Naive thymus-derived CD8-positive, alpha-beta T cell (primary cell): Measurements from ENCODE around the gene SLCO2A1. TPM values are rescaled to one million over a fixed set of nuclear protein-coding genes. Genes with fewer than 3 reads are reported as not detected.
A peak's percentile ranks its signal among the peaks of the same experiment; 100 is the strongest.

ENCODE experiments used
- ATAC-seq, 2 donors: fragments of 150-1000 bp; cut with Tn5 transposase in 1 of 2; sonication (Bioruptor Pico), chemical (Tn5 transposase) in 1 of 2; 1 replicate in 1 of 2; 2 replicates in 1 of 2; pipeline ENCODE4 v1.10.0; 2021; ENCODE audit warnings: mild to moderate bottlenecking in 2 of 2, moderate library complexity in 2 of 2
- POLR2A ChIA-PET: fragments of 350-600 bp; sonication (Branson Sonifier 250); formaldehyde crosslinking; loops from one replicate; lab custom pipeline; 2021; ENCODE audit warnings: antibody characterized with exemption; lab: Charles Lee
- DNase-seq, 10 donors: peaks; one replicate each; pipeline versions ENCODE4 v3.0.0 to v3.0.0-alpha.2; 2020 to 2022
- H3K27ac Mint-ChIP-seq, 10 donors: one replicate each; pipeline ENCODE4 v1.8.0; 2020 to 2022; ENCODE audit warnings: mild to moderate bottlenecking in 10 of 10, mixed read lengths in 10 of 10, moderate library complexity in 4 of 10, inconsistent platforms in 1 of 10
- H3K27me3 Mint-ChIP-seq, 5 donors: one replicate each; pipeline ENCODE4 v1.8.0; 2021 to 2022; ENCODE audit warnings: mixed read lengths in 5 of 5
- H3K36me3 Mint-ChIP-seq, 3 donors: one replicate each; pipeline ENCODE4 v1.8.0; 2020 to 2022; ENCODE audit warnings: mixed read lengths in 3 of 3, mild to moderate bottlenecking in 2 of 3, inconsistent platforms in 1 of 3
- H3K4me1 Mint-ChIP-seq, 4 donors: one replicate each; pipeline ENCODE4 v1.8.0; 2021 to 2022; ENCODE audit warnings: mixed read lengths in 4 of 4
- H3K4me3 Mint-ChIP-seq, 10 donors: one replicate each; pipeline ENCODE4 v1.8.0; 2020 to 2022; ENCODE audit warnings: mild to moderate bottlenecking in 10 of 10, mixed read lengths in 10 of 10, moderate library complexity in 6 of 10, inconsistent platforms in 1 of 10
- H3K9me3 Mint-ChIP-seq, 9 donors: one replicate each; pipeline ENCODE4 v1.8.0; 2020 to 2022; ENCODE audit warnings: mixed read lengths in 9 of 9, mild to moderate bottlenecking in 3 of 9, inconsistent platforms in 1 of 9, moderate library complexity in 1 of 9
- polyA plus RNA-seq, 3 donors: library from polyadenylated mRNA; unstranded; fragments of 300-500 nt; fragmentation: Illumina TruSeq; gene quantifications; one replicate each; pipeline ENCODE4 v1.2.3, GENCODE V29; 2021
- total RNA-seq, 8 experiments: library from RNA in 2 of 8; stranded (reverse) in 2 of 8; gene quantifications; one replicate each; pipeline ENCODE4 v1.2.3 and lab custom pipeline; 2021 to 2026

SLCO2A1 gene
- total and polyA plus RNA-seq, 5 experiments from 2014 or later, result not detected

- Mint-ChIP-seq H3K27me3 (peaks cover 6 to 19% (median 10%) of the 10 kb centered on the region in 5 donors), H3K9me3 (peaks cover 0 to 10% (median 2%) of the 10 kb centered on the region in 9 donors), H3K4me1 (no peaks in the 10 kb centered on the region), H3K27ac (no peak overlapping the region), H3K4me3 (no peak overlapping the region), H3K36me3 (peaks cover 0 to 8% (median 0%) of the 10 kb centered on the region in 3 donors)
- DNase-seq (no peak), ATAC-seq (no peak)
- POLR2A ChIA-PET, result no interaction called here
Measured at GRCh38 chr3:134001251-134001650, 28.5 kb downstream of the SLCO2A1 start.

GRCh38 chr3:133999891-134000685 is 29.6 kb downstream of the SLCO2A1 start:
- POLR2A ChIA-PET, result no interaction called here
- Mint-ChIP-seq H3K4me1 (no peaks in the 10 kb centered on the region), H3K9me3 (peaks cover 0 to 8% (median under 1%) of the 10 kb centered on the region in 9 donors), H3K27ac (no peak overlapping the region), H3K27me3 (peaks cover 6 to 19% (median 10%) of the 10 kb centered on the region in 5 donors), H3K36me3 (peaks cover 0 to 6% (median 0%) of the 10 kb centered on the region in 3 donors), H3K4me3 (no peak overlapping the region)
- no peak for ATAC-seq
- no peak for DNase-seq

DNA sequence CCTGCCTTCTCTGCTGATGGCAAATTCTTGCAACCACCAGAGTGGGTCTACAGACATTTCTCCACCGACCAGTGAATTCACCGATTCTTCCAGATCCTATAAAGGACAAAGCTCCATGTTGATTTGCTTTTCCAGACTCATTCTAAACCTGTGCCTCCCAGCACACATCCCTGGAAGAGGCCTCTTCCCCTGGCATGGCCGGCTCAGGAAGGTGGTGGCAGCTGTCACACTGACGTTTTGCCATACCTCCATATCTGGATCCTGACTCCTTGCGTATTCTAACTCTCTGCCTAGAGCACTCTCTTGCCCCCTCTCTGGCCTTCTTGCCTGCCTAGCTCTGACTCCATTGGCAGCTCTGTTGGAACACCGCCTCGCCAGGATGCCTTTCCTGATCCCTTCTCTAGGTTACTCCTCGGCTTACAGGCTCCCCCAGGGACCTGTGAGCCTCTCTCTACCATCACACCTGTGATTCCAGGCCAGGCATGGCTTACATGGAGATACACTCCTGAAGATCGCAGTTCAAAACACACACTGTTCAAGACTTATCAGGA is 31.0 kb downstream of the SLCO2A1 start:
- Mint-ChIP-seq H3K27ac (peak overlapping the region in 1 of 10 donors; percentile 1), H3K4me1 (peaks cover 0 to 3% (median 0%) of the 10 kb centered on the region in 4 donors), H3K4me3 (no peak overlapping the region), H3K27me3 (peaks cover 8 to 22% (median 14%) of the 10 kb centered on the region in 5 donors), H3K9me3 (peaks cover 0 to 3% (median 0%) of the 10 kb centered on the region in 9 donors), H3K36me3 (no peaks in the 10 kb centered on the region)
- no peak for DNase-seq
- no peak for ATAC-seq
- POLR2A ChIA-PET, result no interaction called here

DNA sequence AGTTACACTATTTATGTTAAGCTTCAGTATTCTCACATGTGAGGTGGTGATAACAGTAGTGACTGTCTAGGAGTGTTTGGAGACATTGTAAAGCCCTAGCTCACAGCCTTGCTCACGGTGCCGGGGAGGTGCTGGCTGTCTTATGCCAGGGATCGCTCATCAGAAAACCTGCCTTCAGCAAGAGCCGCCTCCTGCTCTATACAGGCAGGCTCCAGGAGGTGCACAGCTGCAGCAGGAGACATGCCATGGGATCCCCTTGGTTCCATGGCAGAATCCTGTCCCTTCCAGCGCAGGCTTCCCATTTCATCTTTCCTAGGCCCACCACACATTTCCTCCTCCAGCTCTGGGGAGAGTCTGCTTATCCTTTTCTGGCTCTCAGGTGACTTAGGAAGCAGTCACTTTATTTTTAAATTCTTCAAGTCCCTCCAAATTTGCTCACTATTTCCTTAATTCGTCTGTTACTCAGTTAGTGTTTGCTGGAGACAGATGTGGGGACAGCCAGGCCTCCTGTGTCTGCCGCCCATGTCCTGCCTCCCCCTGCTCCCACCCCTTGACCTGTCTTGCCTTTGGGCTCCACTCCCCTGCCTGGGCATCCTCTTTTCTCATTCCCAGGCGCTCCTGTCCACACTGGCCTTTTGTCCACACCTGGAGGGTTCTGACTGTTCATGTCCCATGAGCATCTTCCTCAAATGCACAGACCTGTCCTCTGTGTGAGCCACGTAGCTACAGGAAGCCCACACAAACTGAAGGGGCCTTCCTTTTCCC is 31.7 kb downstream of the SLCO2A1 start:
- Mint-ChIP-seq H3K27me3 (peaks cover 8 to 22% (median 14%) of the 10 kb centered on the region in 5 donors), H3K4me1 (peaks cover 0 to 3% (median 0%) of the 10 kb centered on the region in 4 donors), H3K36me3 (no peaks in the 10 kb centered on the region), H3K4me3 (no peak overlapping the region), H3K9me3 (no peaks in the 10 kb centered on the region), H3K27ac (peak overlapping the region in 1 of 10 donors; percentile 74)
- no peak for ATAC-seq
- no peak for DNase-seq
- POLR2A ChIA-PET, result no interaction called here

DNA sequence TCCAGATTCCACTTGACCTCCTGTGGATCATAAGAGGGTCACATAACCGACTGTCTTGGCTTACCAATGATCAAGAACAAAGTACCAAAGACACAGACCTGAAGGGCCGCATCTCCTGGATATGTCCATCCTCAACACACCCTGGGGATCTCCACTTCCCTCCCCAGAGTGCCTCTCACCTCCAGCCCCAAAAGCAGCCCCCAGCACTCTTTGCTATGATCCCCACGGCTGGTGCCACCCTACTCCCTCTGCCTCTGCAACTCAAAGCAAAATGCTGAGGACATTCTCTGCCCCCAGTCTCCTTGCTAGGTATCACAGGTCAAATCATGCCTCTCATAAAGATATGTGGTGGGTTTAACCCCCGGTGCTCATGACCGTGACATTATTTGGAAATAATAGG is 32.7 kb downstream of the SLCO2A1 start:
- H3K4me3 Mint-ChIP-seq, result no peak overlapping the region
- no peak for DNase-seq
- peaks cover 0 to 3% (median 0%) of the 10 kb centered on the region in 4 donors for H3K4me1 Mint-ChIP-seq
- no peaks in the 10 kb centered on the region for H3K9me3 Mint-ChIP-seq
- no peak for ATAC-seq
- H3K27me3 Mint-ChIP-seq, result peaks cover 8 to 22% (median 14%) of the 10 kb centered on the region in 5 donors
- H3K27ac Mint-ChIP-seq, result no peak overlapping the region
- POLR2A ChIA-PET, result no interaction called here
- H3K36me3 Mint-ChIP-seq, result no peaks in the 10 kb centered on the region

DNA sequence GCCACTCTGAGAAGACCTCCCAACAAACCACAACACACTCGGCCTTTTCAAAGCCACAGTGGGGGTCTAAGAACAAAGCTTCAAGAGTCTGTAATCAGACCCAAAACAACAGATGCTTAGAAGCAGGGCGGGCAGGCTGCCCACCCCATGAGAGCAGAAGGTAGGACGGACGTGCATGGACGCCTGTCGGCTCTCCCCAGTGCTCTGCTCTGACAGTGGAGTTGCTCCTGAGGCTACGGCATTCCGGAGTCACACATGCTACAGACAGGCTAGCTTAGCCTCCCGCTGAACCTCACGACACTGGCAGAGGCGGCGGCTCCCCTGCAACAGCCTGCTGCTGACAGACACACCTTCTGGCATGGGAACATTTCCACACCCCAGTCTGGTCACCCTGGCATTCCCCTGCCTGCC is 33.5 kb downstream of the SLCO2A1 start:
- H3K27me3 Mint-ChIP-seq, result peaks cover 8 to 22% (median 14%) of the 10 kb centered on the region in 5 donors
- H3K9me3 Mint-ChIP-seq, result no peaks in the 10 kb centered on the region
- H3K4me3 Mint-ChIP-seq, result no peak overlapping the region
- no peak overlapping the region for H3K27ac Mint-ChIP-seq
- no peak for DNase-seq
- no peaks in the 10 kb centered on the region for H3K36me3 Mint-ChIP-seq
- POLR2A ChIA-PET, result no interaction called here
- peaks cover 0 to 3% (median 0%) of the 10 kb centered on the region in 4 donors for H3K4me1 Mint-ChIP-seq
- ATAC-seq, result no peak

DNA sequence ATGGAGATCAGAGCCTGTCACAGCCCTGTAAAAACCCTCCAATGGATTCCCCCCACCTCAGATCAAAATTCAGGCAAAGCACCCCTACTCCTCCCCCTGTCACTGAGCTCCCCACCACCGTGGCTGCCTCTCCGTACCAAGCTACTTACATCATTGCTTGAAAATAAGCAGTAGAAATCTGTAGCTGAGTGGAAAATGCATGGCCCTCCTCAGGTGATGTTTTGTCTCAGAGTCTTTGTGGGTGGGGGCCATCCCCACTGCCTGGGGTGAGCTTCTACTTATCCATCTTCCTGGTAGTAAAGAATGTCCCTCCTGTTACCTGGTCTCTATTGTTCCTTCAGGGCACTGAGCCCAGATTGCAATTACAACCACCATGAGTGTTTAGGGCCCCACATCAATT is 34.5 kb downstream of the SLCO2A1 start:
- H3K27me3 Mint-ChIP-seq, result peaks cover 8 to 22% (median 14%) of the 10 kb centered on the region in 5 donors
- H3K4me1 Mint-ChIP-seq, result peaks cover 0 to 3% (median 0%) of the 10 kb centered on the region in 4 donors
- DNase-seq, result no peak
- no peaks in the 10 kb centered on the region for H3K36me3 Mint-ChIP-seq
- POLR2A ChIA-PET, result no interaction called here
- H3K27ac Mint-ChIP-seq, result no peak overlapping the region
- no peak overlapping the region for H3K4me3 Mint-ChIP-seq
- H3K9me3 Mint-ChIP-seq, result no peaks in the 10 kb centered on the region
- ATAC-seq, result no peak

- POLR2A ChIA-PET, result no interaction called here
Measured at GRCh38 chr3:133994166-133994890, 35.4 kb downstream of the SLCO2A1 start.

GRCh38 chr3:133992951-133993620 is 36.6 kb downstream of the SLCO2A1 start:
- Mint-ChIP-seq H3K27ac (no peak overlapping the region), H3K4me1 (peaks cover 0 to 3% (median 0%) of the 10 kb centered on the region in 4 donors), H3K9me3 (no peaks in the 10 kb centered on the region), H3K4me3 (no peak overlapping the region), H3K36me3 (no peaks in the 10 kb centered on the region), H3K27me3 (peaks cover 0 to 11% (median 5%) of the 10 kb centered on the region in 5 donors)
- DNase-seq, result no peak
- no peak for ATAC-seq
- POLR2A ChIA-PET, result no interaction called here

More at GRCh38 chr3:133994166-133994890, 35.4 kb downstream of the SLCO2A1 start:
- Mint-ChIP-seq H3K4me1 (peaks cover 0 to 3% (median 0%) of the 10 kb centered on the region in 4 donors), H3K27ac (peak overlapping the region in 1 of 10 donors; percentile 15), H3K4me3 (no peak overlapping the region), H3K27me3 (peaks cover 6 to 16% (median 9%) of the 10 kb centered on the region in 5 donors), H3K9me3 (no peaks in the 10 kb centered on the region), H3K36me3 (no peaks in the 10 kb centered on the region)
- DNase-seq, result no peak
- no peak for ATAC-seq

DNA sequence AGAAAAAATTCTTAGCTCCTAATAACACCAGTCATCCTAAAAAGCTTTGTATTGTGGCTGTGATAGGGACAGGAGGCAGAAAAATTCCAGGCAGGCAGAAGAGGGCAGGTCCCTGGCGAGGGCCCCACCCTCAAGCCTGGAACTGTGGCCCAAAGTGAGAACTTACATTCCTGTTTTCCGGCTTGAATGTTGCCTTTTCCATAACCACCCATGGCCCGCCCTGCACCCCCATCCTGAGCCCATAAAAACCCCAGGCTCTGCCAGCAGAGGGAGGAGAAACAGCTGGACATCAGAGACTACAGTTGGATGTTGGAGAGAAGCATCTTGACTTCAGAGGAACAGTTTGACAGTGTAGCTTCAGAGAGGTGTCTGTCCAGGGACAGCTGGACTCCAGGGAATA is 37.3 kb downstream of the SLCO2A1 start:
- Mint-ChIP-seq H3K27me3 (peaks cover 0 to 11% (median 5%) of the 10 kb centered on the region in 5 donors), H3K4me3 (no peak overlapping the region), H3K27ac (no peak overlapping the region), H3K36me3 (no peaks in the 10 kb centered on the region), H3K4me1 (peaks cover 0 to 4% (median 3%) of the 10 kb centered on the region in 4 donors), H3K9me3 (no peaks in the 10 kb centered on the region)
- POLR2A ChIA-PET, result no interaction called here
- no peak for DNase-seq
- ATAC-seq, result no peak

DNA sequence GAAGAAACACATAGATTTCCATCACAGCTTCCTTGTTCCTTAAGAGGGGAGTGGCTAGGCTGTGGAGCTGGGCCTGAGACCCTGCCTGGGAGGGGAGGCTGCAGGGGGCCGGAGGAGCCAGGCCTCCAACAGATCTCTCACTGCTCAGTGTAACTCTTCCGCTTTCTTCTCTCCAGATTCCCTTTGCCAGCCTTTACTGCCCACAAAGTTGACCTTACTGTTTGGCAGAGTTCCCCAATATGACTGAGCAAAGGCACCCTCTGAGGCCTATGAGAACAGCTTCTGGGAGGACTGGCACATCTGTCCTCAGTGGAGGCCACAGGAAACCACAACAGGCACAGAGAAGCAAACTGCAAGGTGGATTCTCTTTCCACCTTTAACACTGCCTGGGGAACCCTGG is 38.1 kb downstream of the SLCO2A1 start:
- Mint-ChIP-seq H3K4me1 (peaks cover 0 to 9% (median 5%) of the 10 kb centered on the region in 4 donors), H3K27ac (no peak overlapping the region), H3K9me3 (no peaks in the 10 kb centered on the region), H3K27me3 (peaks cover 0 to 11% (median 5%) of the 10 kb centered on the region in 5 donors), H3K36me3 (no peaks in the 10 kb centered on the region), H3K4me3 (no peak overlapping the region)
- POLR2A ChIA-PET, result no interaction called here
- ATAC-seq (no peak), DNase-seq (no peak)

DNA sequence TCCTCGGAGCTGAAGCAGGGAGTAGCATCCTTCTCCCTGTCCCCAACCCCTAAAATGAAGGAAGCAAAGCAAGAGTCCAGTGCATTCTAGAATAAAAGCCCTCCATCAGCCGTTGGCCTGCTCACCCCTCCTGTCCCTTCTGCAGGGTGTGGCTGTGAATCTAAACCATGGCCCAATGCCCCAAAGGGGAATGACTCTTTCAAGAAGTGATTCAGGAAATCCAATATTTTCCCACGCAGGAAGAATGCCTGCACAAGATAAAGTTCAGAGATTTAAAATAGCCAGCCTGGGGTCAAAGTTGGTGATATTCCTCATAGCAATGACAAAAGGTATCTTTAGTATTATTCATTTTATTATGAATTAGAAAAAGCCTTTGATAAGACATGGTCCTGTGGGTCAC is 38.5 kb downstream of the SLCO2A1 start:
- Mint-ChIP-seq H3K27ac (no peak overlapping the region), H3K36me3 (no peaks in the 10 kb centered on the region), H3K27me3 (peaks cover 0 to 11% (median 5%) of the 10 kb centered on the region in 5 donors), H3K9me3 (no peaks in the 10 kb centered on the region), H3K4me1 (peaks cover 0 to 14% (median 6%) of the 10 kb centered on the region in 4 donors), H3K4me3 (no peak overlapping the region)
- POLR2A ChIA-PET, result no interaction called here
- ATAC-seq (no peak), DNase-seq (no peak)
